Skeletal muscle tissue (tissue), 4 donors: ENCODE data around the gene GPRC5C. TPM values are rescaled to one million over a fixed set of nuclear protein-coding genes. Genes with fewer than 3 reads are reported as not detected.

Experiments used
- H3K27ac ChIP-seq: one replicate; pipeline ENCODE4 v1.7.0; 2013; ENCODE audit warnings: mild to moderate bottlenecking, low read depth, low read length, inconsistent platforms
- H3K27me3 ChIP-seq, 3 donors: one replicate each; pipeline ENCODE4 v1.7.0; 2013; ENCODE audit warnings: low read length in 3 of 3; ENCODE audit not compliant: control insufficient read depth in 3 of 3, insufficient read depth in 3 of 3
- H3K36me3 ChIP-seq, 3 donors: one replicate each; pipeline ENCODE4 v1.7.0; 2013; ENCODE audit warnings: low read length in 3 of 3; ENCODE audit not compliant: control insufficient read depth in 3 of 3, insufficient read depth in 3 of 3
- H3K4me1 ChIP-seq, 3 donors: one replicate each; pipeline ENCODE4 v1.7.0; 2013; ENCODE audit warnings: low read length in 3 of 3, mild to moderate bottlenecking in 3 of 3; ENCODE audit not compliant: control insufficient read depth in 3 of 3, insufficient read depth in 3 of 3
- H3K4me3 ChIP-seq, 3 donors: one replicate each; pipeline ENCODE4 v1.7.0; 2013; ENCODE audit warnings: low read length in 3 of 3
- H3K9ac ChIP-seq, 3 donors: one replicate each; pipeline ENCODE4 v1.7.0; 2013; ENCODE audit warnings: low read length in 3 of 3, mild to moderate bottlenecking in 3 of 3, moderate library complexity in 2 of 3, low read depth in 1 of 3
- H3K9me3 ChIP-seq, 3 donors: one replicate each; pipeline ENCODE4 v1.7.0; 2013; ENCODE audit warnings: low read length in 3 of 3; ENCODE audit not compliant: control insufficient read depth in 3 of 3
- total RNA-seq: library from RNA; depleted of rRNA; stranded (reverse); fragments of >200 nt; gene quantifications from one replicate; pipeline ENCODE4 v1.2.3, GENCODE V29; 2014
- donor health status: Osteomylitis.

Gene GPRC5C
- total RNA-seq, 1 donor from 2014 or later, result 44.4 TPM

DNA sequence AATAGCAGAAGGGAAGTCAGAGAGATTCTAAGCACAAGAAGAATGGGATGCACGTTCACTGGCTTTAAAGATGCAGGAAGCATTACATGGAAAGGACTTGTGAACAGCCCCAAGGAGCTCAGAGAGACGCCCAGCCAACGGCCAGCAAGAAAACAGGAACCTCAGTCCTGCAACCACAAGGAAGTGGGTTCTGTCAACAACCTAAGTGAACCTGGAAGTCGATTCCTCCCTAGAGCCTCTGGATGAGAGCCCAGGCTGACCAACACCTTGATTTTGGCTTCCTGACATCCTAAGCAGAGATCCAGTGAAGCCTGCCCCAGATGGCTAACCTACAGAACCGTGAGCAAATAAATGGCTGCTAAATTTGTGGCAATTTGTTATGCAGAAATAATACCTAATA is 40.1 kb upstream of the GPRC5C start:
- Histone ChIP-seq H3K9me3 (peaks cover 0 to 2% (median 0%) of the 10 kb centered on the region in 3 donors), H3K9ac (no peak overlapping the region), H3K36me3 (no peaks in the 10 kb centered on the region), H3K4me1 (peaks cover 61 to 76% (median 70%) of the 10 kb centered on the region in 3 donors), H3K27ac (no peak overlapping the region), H3K27me3 (no peaks in the 10 kb centered on the region), H3K4me3 (no peak overlapping the region)

DNA sequence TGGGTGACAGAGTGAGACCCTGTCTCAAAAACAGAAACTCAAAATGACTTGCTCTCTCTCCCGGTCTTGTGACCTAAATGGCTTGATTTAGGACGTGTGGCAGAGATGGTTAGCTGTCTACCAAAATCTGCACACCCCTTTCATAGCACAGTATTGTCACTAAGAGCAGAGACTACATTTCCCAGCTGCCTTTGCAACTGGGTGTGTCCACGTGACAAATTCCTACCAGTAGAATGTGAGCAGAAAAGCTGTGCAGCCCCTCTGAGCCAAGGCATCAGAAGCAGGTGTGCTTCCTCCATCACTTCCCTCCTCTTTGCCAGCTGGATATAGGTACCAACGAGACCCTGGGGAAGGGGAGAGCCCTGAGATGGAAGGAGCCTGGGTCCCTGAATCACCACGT is 39.0 kb upstream of the GPRC5C start:
- Histone ChIP-seq H3K27ac (peak overlapping the region; percentile 76), H3K27me3 (no peaks in the 10 kb centered on the region), H3K4me1 (peaks cover 50 to 68% (median 59%) of the 10 kb centered on the region in 3 donors), H3K4me3 (no peak overlapping the region), H3K9ac (no peak overlapping the region), H3K9me3 (peaks cover 0 to 2% (median 0%) of the 10 kb centered on the region in 3 donors), H3K36me3 (no peaks in the 10 kb centered on the region)

DNA sequence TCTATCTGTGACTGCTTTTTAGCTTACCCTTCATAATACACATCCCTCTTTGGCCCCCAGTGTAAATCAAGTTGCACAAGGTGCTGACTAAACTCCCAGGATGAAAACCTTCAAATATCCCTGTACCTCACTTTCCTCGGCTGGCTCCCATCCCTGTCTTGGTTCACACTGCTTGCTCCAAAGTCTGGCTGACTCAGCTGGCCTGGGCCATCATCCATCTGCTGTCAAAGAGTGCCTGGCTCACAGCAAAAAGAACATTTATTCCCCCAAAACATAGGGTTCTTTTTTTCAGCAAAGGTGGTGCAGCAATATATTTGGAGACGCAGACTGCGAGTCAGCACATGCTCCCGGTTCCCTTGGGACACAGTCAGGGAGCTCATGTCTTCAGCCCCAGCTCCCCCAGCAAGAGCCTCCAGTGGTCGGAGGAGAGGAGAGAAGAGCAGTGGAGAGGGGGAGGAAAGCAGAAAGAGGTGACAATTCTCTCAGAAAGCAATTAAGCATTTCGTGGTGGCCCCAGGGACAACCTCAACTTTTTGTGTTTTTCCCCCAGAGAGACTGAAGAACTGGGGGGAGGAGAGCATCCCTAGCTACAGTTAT is 38.4 kb upstream of the GPRC5C start:
- H3K4me1 ChIP-seq, result peaks cover 47 to 64% (median 53%) of the 10 kb centered on the region in 3 donors
- H3K9ac ChIP-seq, result peak overlapping the region in 1 of 3 donors; percentile 77
- no peaks in the 10 kb centered on the region for H3K27me3 ChIP-seq
- H3K9me3 ChIP-seq, result peaks cover 0 to 2% (median 0%) of the 10 kb centered on the region in 3 donors
- peak overlapping the region; percentile 76 for H3K27ac ChIP-seq
- H3K4me3 ChIP-seq, result no peak overlapping the region
- H3K36me3 ChIP-seq, result no peaks in the 10 kb centered on the region

GRCh38 chr17:74394275-74394950 is 37.5 kb upstream of the GPRC5C start:
- H3K36me3 ChIP-seq, result no peaks in the 10 kb centered on the region
- H3K9ac ChIP-seq, result peak overlapping the region; percentile 39 to 77 (median 65)
- H3K9me3 ChIP-seq, result peaks cover 0 to 2% (median 0%) of the 10 kb centered on the region in 3 donors
- H3K4me3 ChIP-seq, result peak overlapping the region; percentile 30 to 45 (median 37)
- H3K27ac ChIP-seq, result peak overlapping the region; percentile 76
- H3K27me3 ChIP-seq, result no peaks in the 10 kb centered on the region
- peaks cover 37 to 54% (median 43%) of the 10 kb centered on the region in 3 donors for H3K4me1 ChIP-seq

- H3K27ac ChIP-seq, result peak overlapping the region; percentile 76
- H3K36me3 ChIP-seq, result no peaks in the 10 kb centered on the region
- no peaks in the 10 kb centered on the region for H3K27me3 ChIP-seq
- peaks cover 0 to 2% (median 0%) of the 10 kb centered on the region in 3 donors for H3K9me3 ChIP-seq
- H3K9ac ChIP-seq, result peak overlapping the region; percentile 39 to 77 (median 65)
- peak overlapping the region; percentile 24 to 45 (median 34) for H3K4me3 ChIP-seq
- H3K4me1 ChIP-seq, result peaks cover 35 to 51% (median 40%) of the 10 kb centered on the region in 3 donors
These were observed 36.9 kb upstream of the GPRC5C start for GRCh38 chr17:74394977-74395376.

DNA sequence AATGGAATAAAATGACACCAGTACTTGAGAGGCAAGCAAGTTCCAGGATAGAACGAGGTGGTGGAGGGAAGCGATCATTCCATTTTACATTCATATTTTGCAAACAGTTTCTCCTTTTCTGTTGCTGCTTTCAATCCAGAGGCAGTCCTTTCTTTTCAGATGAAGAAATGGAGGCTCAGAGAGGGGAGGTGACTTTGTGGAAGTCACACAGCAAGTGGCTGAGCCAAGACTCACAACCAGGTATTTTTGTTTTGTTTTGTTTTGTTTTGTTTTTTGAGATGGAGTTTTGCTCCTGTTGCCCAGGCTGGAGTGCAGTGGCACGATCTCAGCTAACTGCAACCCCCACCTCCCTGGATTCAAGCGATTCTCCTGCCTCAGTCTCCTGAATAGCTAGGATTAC is 35.3 kb upstream of the GPRC5C start:
- H3K36me3 ChIP-seq, result no peaks in the 10 kb centered on the region
- H3K27me3 ChIP-seq, result no peaks in the 10 kb centered on the region
- H3K27ac ChIP-seq, result peak overlapping the region; percentile 76
- no peak overlapping the region for H3K4me3 ChIP-seq
- peaks cover 0 to 2% (median 0%) of the 10 kb centered on the region in 3 donors for H3K9me3 ChIP-seq
- H3K9ac ChIP-seq, result no peak overlapping the region
- peaks cover 35 to 48% (median 40%) of the 10 kb centered on the region in 3 donors for H3K4me1 ChIP-seq

DNA sequence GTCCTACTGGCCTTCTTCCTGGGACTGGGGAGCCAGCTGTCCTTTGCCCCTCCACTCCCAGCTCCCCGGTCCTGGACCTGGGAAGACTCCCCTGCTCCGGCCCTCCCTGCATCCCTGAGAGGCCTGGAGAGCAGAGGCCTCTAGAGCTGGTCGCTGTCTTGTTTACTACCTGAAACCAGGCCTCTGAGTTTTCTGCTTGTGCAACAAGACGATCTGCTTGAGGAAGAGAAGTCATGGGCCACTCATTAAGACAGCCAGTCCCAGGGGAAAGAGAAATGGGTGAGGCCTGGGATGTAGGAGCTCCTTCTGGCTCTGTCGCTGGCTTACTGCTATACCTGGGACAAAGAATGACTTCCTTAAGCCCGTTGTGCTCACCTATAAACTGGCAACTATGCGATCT is 29.8 kb upstream of the GPRC5C start:
- Histone ChIP-seq H3K9me3 (no peaks in the 10 kb centered on the region), H3K9ac (no peak overlapping the region), H3K36me3 (no peaks in the 10 kb centered on the region), H3K4me3 (no peak overlapping the region), H3K4me1 (peaks cover 9 to 15% (median 9%) of the 10 kb centered on the region in 3 donors), H3K27me3 (peaks cover 0 to 3% (median 0%) of the 10 kb centered on the region in 3 donors), H3K27ac (no peak overlapping the region)

- Histone ChIP-seq H3K27ac (no peak overlapping the region), H3K9me3 (no peaks in the 10 kb centered on the region), H3K4me1 (peaks cover 9 to 12% (median 10%) of the 10 kb centered on the region in 3 donors), H3K27me3 (peaks cover 0 to 3% (median 0%) of the 10 kb centered on the region in 3 donors), H3K9ac (peak overlapping the region in 1 of 3 donors; percentile 25), H3K4me3 (peak overlapping the region in 1 of 3 donors; percentile 29), H3K36me3 (no peaks in the 10 kb centered on the region)
These were observed 28.3 kb upstream of the GPRC5C start for GRCh38 chr17:74403512-74404137.

- Histone ChIP-seq H3K4me3 (no peak overlapping the region), H3K9me3 (no peaks in the 10 kb centered on the region), H3K4me1 (peaks cover 9 to 12% (median 10%) of the 10 kb centered on the region in 3 donors), H3K9ac (peak overlapping the region in 1 of 3 donors; percentile 25), H3K27ac (no peak overlapping the region), H3K27me3 (peaks cover 0 to 3% (median 0%) of the 10 kb centered on the region in 3 donors), H3K36me3 (no peaks in the 10 kb centered on the region)
These were observed 27.7 kb upstream of the GPRC5C start for GRCh38 chr17:74404218-74404617.

DNA sequence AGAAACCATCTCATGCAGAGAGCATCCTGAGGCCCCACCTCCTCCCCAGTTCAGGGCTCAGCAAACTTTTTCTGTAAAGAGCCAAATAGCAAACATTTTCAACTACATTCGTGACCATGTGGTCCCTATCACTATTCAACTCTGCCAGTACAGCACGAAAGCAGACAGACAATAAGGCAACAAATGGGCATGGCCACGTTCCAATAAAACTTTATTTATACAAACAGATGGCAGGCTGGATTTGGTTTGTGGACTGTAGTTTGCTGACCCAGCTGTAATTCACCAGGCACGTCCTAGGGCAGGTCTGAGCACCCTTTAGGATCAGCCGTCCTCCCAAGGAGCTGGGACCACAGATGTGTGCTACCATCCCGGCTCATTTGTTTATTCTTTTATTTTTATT is 27.1 kb upstream of the GPRC5C start:
- no peak overlapping the region for H3K27ac ChIP-seq
- H3K4me1 ChIP-seq, result peaks cover 9 to 12% (median 10%) of the 10 kb centered on the region in 3 donors
- no peaks in the 10 kb centered on the region for H3K9me3 ChIP-seq
- no peak overlapping the region for H3K4me3 ChIP-seq
- no peak overlapping the region for H3K9ac ChIP-seq
- H3K36me3 ChIP-seq, result no peaks in the 10 kb centered on the region
- H3K27me3 ChIP-seq, result peaks cover 0 to 3% (median 0%) of the 10 kb centered on the region in 3 donors
